Neural cell (in vitro differentiated cells): Measurements from ENCODE around the gene ANKFN1. TPM values are rescaled to one million over a fixed set of nuclear protein-coding genes. Genes with fewer than 3 reads are reported as not detected.

ENCODE experiments used
- H2AFZ ChIP-seq: fragments of 200-600, 300-800 bp; sonication (generic), shearing (Covaris generic); 2 replicates; pipeline ENCODE4 v1.6.0; 2014; ENCODE audit warnings: low read depth, mild to moderate bottlenecking, antibody characterized with exemption, low read length, moderate library complexity
- H3F3A ChIP-seq: fragments of 200-600 bp; shearing (Covaris generic); 2 replicates; pipeline ENCODE4 v1.6.1; 2016; ENCODE audit warnings: mild to moderate bottlenecking, moderate library complexity, mixed read lengths, antibody characterized with exemption, low read length; ENCODE audit not compliant: insufficient read depth, poor library complexity, severe bottlenecking
- H3K27ac ChIP-seq: fragments of 200-600, 300-800 bp; sonication (generic), shearing (Covaris generic); 2 replicates; pipeline ENCODE4 v1.5.1; 2014; ENCODE audit warnings: mild to moderate bottlenecking, low read length, moderate library complexity
- H3K27me3 ChIP-seq: fragments of 300-800, 200-600 bp; sonication (generic), shearing (Covaris generic); 2 replicates; pipeline ENCODE4 v1.6.0; 2014; ENCODE audit warnings: mild to moderate bottlenecking, low read depth, low read length, moderate library complexity; ENCODE audit not compliant: insufficient read depth
- H3K36me3 ChIP-seq: fragments of 300-800, 200-600 bp; sonication (generic), shearing (Covaris generic); 2 replicates; pipeline ENCODE4 v1.5.1; 2014; ENCODE audit warnings: mild to moderate bottlenecking, antibody characterized with exemption, low read length, moderate library complexity; ENCODE audit not compliant: insufficient read depth
- H3K4me2 ChIP-seq: fragments of 300-800, 200-600 bp; sonication (generic), shearing (Covaris generic); 2 replicates; pipeline ENCODE4 v1.6.0; 2014; ENCODE audit warnings: mild to moderate bottlenecking, low read length
- H3K4me3 ChIP-seq: fragments of 300-800, 200-600 bp; sonication (generic), shearing (Covaris generic); 2 replicates; pipeline ENCODE4 v1.5.1; 2014; ENCODE audit warnings: mild to moderate bottlenecking, low read length, moderate library complexity
- H3K79me2 ChIP-seq: fragments of 200-600 bp; shearing (Covaris generic); replicated peaks from 2 replicates; pipeline ENCODE4 v1.6.0; 2014; ENCODE audit warnings: mild to moderate bottlenecking, low read length, moderate library complexity; ENCODE audit not compliant: insufficient read depth
- H3K9ac ChIP-seq: fragments of 300-800, 200-600 bp; sonication (generic), shearing (Covaris generic); 2 replicates; pipeline ENCODE4 v1.6.1; 2016; ENCODE audit warnings: mild to moderate bottlenecking, low read length, mixed read lengths
- H3K9me2 ChIP-seq: fragments of 200-600 bp; shearing (Covaris generic); 2 replicates; pipeline ENCODE4 v1.6.1; 2016; ENCODE audit warnings: mild to moderate bottlenecking, low read length, mixed read lengths; ENCODE audit not compliant: insufficient read depth
- H3K9me3 ChIP-seq: fragments of 200-600, 300-800 bp; sonication (generic), shearing (Covaris generic); 2 replicates; pipeline ENCODE4 v1.6.1; 2016; ENCODE audit warnings: mild to moderate bottlenecking, mixed run types, low read length, moderate library complexity, mixed read lengths
- H4K20me1 ChIP-seq: fragments of 200-600 bp; shearing (Covaris generic); 2 replicates; pipeline ENCODE4 v1.6.1; 2016; ENCODE audit warnings: mild to moderate bottlenecking, mixed run types; ENCODE audit not compliant: insufficient read depth
- CTCF ChIP-seq: fragments of 450-650 bp; IDR thresholded peaks from 2 replicates; pipeline ENCODE4 v1.5.1; 2014; ENCODE audit warnings: antibody characterized with exemption, mild to moderate bottlenecking, moderate library complexity; ENCODE audit not compliant: poor library complexity, severe bottlenecking
- EP300 ChIP-seq: fragments of 450-650 bp; conservative IDR thresholded peaks from 2 replicates; pipeline ENCODE4 v1.6.1; 2014; ENCODE audit warnings: antibody characterized with exemption, mild to moderate bottlenecking, moderate library complexity; ENCODE audit not compliant: poor library complexity, severe bottlenecking
- MXI1 ChIP-seq: fragments of 450-650 bp; conservative IDR thresholded peaks from 2 replicates; pipeline ENCODE4 v1.6.1; 2014; ENCODE audit warnings: antibody characterized with exemption, mild to moderate bottlenecking; ENCODE audit not compliant: poor library complexity, severe bottlenecking
- POLR2AphosphoS5 ChIP-seq: IDR thresholded peaks from 2 replicates; pipeline ENCODE4 v1.6.1; 2012
- RAD21 ChIP-seq: fragments of 450-650 bp; conservative IDR thresholded peaks from 2 replicates; pipeline ENCODE4 v1.6.1; 2014; ENCODE audit warnings: antibody characterized with exemption, mild to moderate bottlenecking, moderate library complexity
- SMC3 ChIP-seq: fragments of 450-650 bp; conservative IDR thresholded peaks from 2 replicates; pipeline ENCODE4 v1.6.1; 2014; ENCODE audit warnings: antibody characterized with exemption, mild to moderate bottlenecking, moderate library complexity; ENCODE audit not compliant: poor library complexity
- TAF1 ChIP-seq: IDR thresholded peaks from 2 replicates; pipeline ENCODE4 v1.6.1; 2012; ENCODE audit warnings: low read depth
- polyA plus RNA-seq: library from polyadenylated mRNA; depleted of rRNA; stranded (reverse); fragments of >200 nt; gene quantifications from 2 replicates; pipeline ENCODE4 v1.2.3, GENCODE V29; 2014
- TF ChIP-seq, protein P1 (sequence below): IDR thresholded peaks from 2 replicates; pipeline ENCODE4 v1.6.1; 2012; ENCODE audit warnings: borderline replicate concordance

ANKFN1 gene
- polyA plus RNA-seq, 1 donor from 2014 or later, result 0.14 TPM

GRCh38 chr17:56373981-56374833, 220.9 kb downstream of the ANKFN1 start:
- no peaks in the 10 kb centered on the region for H4K20me1 ChIP-seq
- H3K36me3 ChIP-seq, result no peaks in the 10 kb centered on the region
- H3K4me3 ChIP-seq, result peak overlapping the region; percentile 0
- TF ChIP-seq SMC3, result no peak
- no peak for TF ChIP-seq MXI1
- TF ChIP-seq, protein P1, sequence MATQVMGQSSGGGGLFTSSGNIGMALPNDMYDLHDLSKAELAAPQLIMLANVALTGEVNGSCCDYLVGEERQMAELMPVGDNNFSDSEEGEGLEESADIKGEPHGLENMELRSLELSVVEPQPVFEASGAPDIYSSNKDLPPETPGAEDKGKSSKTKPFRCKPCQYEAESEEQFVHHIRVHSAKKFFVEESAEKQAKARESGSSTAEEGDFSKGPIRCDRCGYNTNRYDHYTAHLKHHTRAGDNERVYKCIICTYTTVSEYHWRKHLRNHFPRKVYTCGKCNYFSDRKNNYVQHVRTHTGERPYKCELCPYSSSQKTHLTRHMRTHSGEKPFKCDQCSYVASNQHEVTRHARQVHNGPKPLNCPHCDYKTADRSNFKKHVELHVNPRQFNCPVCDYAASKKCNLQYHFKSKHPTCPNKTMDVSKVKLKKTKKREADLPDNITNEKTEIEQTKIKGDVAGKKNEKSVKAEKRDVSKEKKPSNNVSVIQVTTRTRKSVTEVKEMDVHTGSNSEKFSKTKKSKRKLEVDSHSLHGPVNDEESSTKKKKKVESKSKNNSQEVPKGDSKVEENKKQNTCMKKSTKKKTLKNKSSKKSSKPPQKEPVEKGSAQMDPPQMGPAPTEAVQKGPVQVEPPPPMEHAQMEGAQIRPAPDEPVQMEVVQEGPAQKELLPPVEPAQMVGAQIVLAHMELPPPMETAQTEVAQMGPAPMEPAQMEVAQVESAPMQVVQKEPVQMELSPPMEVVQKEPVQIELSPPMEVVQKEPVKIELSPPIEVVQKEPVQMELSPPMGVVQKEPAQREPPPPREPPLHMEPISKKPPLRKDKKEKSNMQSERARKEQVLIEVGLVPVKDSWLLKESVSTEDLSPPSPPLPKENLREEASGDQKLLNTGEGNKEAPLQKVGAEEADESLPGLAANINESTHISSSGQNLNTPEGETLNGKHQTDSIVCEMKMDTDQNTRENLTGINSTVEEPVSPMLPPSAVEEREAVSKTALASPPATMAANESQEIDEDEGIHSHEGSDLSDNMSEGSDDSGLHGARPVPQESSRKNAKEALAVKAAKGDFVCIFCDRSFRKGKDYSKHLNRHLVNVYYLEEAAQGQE, result peak; percentile 18
- peak; percentile 72 for TF ChIP-seq EP300
- TF ChIP-seq POLR2AphosphoS5, result peak; percentile 43
- no peaks in the 10 kb centered on the region for H3K9me3 ChIP-seq
- H3F3A ChIP-seq, result no peaks in the 10 kb centered on the region
- peak overlapping the region; percentile 0 for H3K27ac ChIP-seq
- H3K27me3 ChIP-seq, result no peaks in the 10 kb centered on the region
- H3K79me2 ChIP-seq, result no peaks in the 10 kb centered on the region
- no peak overlapping the region for H3K9ac ChIP-seq
- no peaks in the 10 kb centered on the region for H3K9me2 ChIP-seq
- H2AFZ ChIP-seq, result no peak overlapping the region
- no peak overlapping the region for H3K4me2 ChIP-seq

DNA sequence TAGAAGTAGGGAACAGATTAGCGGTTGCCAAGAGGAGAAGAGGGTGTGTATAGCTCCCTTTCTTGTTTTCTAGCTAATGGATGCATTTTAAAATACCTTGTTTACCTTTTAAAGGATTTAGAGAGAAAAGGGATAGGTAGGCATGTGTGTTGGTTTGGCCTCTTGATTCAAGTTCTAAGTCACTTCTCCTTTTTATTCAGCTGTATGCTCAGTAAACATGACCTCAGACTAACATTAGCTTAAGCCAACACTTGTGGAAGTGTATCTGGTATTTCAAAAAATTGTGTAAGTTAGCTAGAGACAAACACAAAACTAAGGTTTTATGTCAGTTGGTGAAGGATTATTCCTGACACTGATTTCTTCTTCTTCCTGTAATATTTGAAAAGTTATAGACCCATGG, 236.1 kb downstream of the ANKFN1 start:
- H3K36me3 ChIP-seq, result no peaks in the 10 kb centered on the region
- no peaks in the 10 kb centered on the region for H3K9me2 ChIP-seq
- H3F3A ChIP-seq, result no peaks in the 10 kb centered on the region
- no peak for TF ChIP-seq RAD21
- no peak for TF ChIP-seq TAF1
- TF ChIP-seq CTCF, result no peak
- TF ChIP-seq SMC3, result no peak
- no peak overlapping the region for H3K27ac ChIP-seq
- H3K79me2 ChIP-seq, result no peaks in the 10 kb centered on the region
- no peak overlapping the region for H2AFZ ChIP-seq
- H4K20me1 ChIP-seq, result no peaks in the 10 kb centered on the region
- no peak overlapping the region for H3K4me3 ChIP-seq
- no peaks in the 10 kb centered on the region for H3K9me3 ChIP-seq
- H3K27me3 ChIP-seq, result no peaks in the 10 kb centered on the region
- H3K9ac ChIP-seq, result no peak overlapping the region
- H3K4me2 ChIP-seq, result no peak overlapping the region

DNA sequence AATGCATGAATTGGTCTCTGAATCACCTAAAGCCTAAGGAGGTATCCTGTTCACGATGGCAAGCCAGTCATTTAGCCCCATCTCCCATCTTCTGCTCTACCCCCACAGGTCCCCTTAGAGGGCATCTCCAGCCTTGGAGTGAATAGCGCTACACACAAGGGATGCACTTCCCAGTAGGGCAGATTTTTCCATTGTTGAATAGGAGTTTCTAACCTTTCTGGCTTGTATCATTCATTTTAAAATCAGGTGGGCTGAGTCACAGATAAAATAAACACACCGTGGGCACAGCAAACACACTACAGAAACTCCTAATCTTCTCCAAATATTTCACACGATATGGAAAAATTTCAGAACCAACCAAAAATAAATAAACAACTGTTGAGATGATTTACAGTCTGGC, 239.0 kb downstream of the ANKFN1 start:
- Histone ChIP-seq H3K9ac (no peak overlapping the region), H3K9me3 (no peaks in the 10 kb centered on the region), H4K20me1 (no peaks in the 10 kb centered on the region), H3K36me3 (no peaks in the 10 kb centered on the region), H3K9me2 (no peaks in the 10 kb centered on the region), H3K4me2 (no peak overlapping the region), H3K27ac (no peak overlapping the region), H2AFZ (no peak overlapping the region), H3K27me3 (no peaks in the 10 kb centered on the region), H3F3A (no peaks in the 10 kb centered on the region), H3K79me2 (no peaks in the 10 kb centered on the region), H3K4me3 (no peak overlapping the region)
- no peak for TF ChIP-seq SMC3
- no peak for TF ChIP-seq MXI1
- TF ChIP-seq, protein P1, result no peak
